ENCODE results near the gene JUP.

DNA sequence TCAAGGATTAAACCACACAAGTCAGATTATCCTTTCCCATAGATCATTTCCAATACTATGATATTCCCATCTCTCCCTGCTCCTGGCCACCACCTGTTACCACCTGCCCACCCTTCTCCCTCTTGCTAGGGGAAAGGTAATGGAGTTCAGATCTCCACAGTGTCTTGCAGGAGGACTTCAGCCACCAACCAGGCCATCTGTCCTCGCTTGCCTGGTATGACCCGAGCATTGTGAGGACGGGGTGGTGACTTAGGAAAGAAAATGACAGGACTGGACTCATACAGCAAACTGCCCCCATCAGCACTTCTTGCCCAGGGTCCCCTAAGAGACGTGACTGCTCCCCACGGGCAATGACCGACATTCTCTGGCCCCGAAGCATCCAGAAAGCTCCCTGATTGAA, 37.1 kb upstream of the JUP start:
- TF ChIP-seq, protein P1, sequence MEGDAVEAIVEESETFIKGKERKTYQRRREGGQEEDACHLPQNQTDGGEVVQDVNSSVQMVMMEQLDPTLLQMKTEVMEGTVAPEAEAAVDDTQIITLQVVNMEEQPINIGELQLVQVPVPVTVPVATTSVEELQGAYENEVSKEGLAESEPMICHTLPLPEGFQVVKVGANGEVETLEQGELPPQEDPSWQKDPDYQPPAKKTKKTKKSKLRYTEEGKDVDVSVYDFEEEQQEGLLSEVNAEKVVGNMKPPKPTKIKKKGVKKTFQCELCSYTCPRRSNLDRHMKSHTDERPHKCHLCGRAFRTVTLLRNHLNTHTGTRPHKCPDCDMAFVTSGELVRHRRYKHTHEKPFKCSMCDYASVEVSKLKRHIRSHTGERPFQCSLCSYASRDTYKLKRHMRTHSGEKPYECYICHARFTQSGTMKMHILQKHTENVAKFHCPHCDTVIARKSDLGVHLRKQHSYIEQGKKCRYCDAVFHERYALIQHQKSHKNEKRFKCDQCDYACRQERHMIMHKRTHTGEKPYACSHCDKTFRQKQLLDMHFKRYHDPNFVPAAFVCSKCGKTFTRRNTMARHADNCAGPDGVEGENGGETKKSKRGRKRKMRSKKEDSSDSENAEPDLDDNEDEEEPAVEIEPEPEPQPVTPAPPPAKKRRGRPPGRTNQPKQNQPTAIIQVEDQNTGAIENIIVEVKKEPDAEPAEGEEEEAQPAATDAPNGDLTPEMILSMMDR (IDR thresholded peaks at IDR 0.05 in 8 of 11, conservative IDR thresholded peaks at IDR 0.05 in 3 of 11), result no peak
- no peak for TF ChIP-seq POLR2A (IDR thresholded peaks at IDR 0.05)
